ENCODE data around the gene PRR22.
"Not testable (repeated sequence)": the region's sequence is repeated elsewhere in the genome, so short reads cannot be mapped to it uniquely, and the experiment has no call there.

PRR22 gene

DNA sequence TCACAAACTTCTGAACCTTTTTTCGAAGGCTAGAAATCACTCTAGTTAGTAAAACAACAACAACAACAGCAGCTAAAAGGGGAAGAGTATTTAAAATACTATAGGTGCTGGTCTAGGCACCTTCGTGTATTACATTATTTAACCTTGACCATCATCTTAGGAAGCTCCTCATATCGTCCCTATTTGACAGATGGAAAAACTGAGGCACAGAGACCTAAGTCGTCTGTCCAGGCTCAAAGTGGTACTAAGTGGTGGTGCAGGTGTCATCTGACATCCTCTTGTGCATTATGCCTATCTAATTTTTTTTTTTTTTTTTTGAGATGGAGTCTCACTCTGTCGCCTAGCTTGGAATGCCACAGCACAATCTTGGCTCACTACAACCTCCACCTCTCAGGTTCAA is 35.0 kb downstream of the PRR22 start:
- DNase-seq = no peak

DNA sequence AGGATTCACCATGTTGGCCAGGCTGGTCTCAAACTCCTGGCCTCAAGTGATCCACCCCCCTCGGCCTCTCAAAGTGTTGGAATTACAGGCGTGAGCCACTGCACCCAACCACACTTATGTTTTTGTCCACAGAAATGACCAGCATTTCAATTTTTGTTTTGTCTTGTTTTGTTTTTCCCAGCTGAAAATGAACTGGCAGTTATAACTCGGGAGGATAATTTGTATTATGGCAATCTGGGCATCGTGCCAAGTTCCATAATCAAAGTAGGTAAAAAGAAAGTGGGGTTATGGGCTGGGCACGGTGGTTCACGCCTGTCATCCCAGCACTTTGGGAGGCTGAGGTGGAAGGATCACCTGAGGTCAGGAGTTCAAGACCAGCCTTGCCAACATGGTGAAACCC is 35.6 kb downstream of the PRR22 start:
- not testable (repeated sequence) for DNase-seq

DNA sequence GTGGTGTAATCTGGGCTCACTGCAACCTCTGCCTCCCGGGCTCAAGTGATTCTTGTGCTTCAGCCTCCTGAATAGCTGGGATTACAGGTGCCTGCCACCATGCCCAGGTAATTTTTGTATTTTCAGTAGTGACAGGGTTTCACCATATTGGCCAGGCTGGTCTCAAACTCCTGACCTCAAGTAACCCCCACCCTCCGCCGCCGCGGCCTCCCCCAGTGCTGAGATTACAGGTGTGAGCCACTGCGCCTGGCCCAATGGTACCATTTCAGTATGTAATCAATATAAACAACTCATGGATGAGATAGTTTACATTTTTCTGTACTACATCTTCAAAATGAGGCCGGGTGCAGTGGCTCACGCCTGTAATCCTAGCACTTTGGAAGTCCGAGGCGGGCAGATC is 39.5 kb downstream of the PRR22 start:
- not testable (repeated sequence) for DNase-seq

DNA sequence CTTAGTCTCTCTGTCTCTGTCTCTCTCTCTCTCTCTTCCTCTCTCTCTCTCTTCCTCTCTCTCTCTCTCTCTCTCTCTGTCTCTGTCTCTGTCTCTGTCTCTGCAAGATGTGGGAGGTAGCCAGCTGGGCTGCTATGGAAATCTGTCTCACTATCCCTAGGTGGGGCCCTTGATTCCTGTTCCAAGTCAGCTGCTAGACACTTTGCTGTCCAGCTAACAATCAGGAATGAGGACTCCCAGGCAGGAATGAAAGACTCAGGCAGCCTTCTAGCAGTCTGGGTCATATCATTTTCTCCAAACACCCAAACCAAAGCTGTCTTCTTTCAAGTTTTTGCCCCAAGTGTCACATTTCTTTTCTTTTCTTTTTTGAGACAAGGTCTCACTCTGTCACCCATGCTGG is 40.9 kb downstream of the PRR22 start:
- no peak for DNase-seq

DNA sequence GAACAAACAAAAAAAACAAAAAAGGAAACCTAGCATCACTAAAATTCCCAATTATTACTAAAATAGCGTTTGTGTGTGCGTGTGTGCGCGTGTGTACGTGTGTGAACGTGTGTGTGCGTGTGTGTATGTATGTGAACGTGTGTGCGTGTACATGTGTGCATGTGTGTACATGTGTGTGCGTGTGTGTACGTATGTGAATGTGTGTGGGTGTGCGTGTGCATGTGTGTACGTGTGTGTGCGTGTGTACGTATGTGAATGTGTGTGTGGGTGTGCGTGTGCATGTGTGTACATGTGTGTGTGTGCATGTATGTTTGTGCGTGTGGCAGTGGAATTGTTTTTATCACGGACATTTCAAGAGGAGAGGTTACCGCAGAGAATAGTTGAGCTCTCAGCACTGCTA is 42.5 kb downstream of the PRR22 start:
- no peak for DNase-seq

DNA sequence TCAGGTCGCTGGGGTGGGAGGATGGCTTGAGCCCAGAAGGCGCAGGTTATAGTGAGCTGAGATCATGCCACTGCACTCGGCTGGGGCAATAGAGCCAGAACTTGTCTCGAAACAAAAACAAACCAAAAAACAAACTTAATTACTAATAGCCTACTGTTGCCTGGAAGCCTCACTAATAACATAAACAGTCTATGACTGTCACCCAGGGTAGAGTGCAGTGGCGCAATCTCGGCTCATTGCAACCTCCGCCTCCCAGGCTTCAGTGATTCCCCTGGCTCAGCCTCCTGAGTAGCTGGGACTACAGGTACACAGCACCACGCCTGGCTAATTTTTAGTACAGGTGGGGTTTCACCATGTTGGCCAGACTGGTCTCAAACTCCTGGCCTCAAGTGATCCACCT is 46.1 kb downstream of the PRR22 start:
- no peak for DNase-seq

DNA sequence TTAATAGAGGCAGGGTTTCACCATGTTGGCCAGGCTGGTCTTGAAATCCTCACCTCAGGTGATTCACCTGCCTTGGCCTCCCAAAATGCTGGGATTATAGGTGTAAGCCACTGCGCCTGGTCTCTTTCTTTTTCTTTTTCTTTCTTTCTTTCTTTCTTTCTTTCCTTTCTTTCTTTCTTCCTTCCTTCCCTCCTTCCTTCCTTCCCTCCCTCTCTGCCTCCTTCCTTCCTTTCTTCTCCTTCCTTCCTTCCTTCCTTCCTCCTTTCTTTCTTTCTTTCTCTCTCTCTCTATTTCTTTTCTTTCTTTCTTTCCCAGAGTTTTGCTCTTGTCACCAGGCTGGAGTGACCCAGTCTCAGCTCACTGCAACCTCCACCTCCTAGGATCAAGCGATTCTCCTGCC is 51.4 kb downstream of the PRR22 start:
- not testable (repeated sequence) for DNase-seq

Data from bone marrow (tissue), 2 donors.